Skeletal muscle satellite cell (primary cell): ENCODE measurements around the gene EDC4.
A peak's percentile ranks its signal among the peaks of the same experiment; 100 is the strongest.
"Not testable (repeated sequence)": the region's sequence is repeated elsewhere in the genome, so short reads cannot be mapped to it uniquely, and the experiment has no call there.

Experiments
- H3K27me3 ChIP-seq: 2 replicates; pipeline ENCODE4 v1.7.0; 2013; ENCODE audit warnings: low read length; ENCODE audit not compliant: control insufficient read depth, insufficient read depth
- H3K36me3 ChIP-seq: 2 replicates; pipeline ENCODE4 v1.7.0; 2013; ENCODE audit warnings: mild to moderate bottlenecking, control low read depth, low read length; ENCODE audit not compliant: insufficient read depth
- H3K4me1 ChIP-seq: 2 replicates; pipeline ENCODE4 v1.7.0; 2013; ENCODE audit warnings: low read length; ENCODE audit not compliant: control insufficient read depth, insufficient read depth
- H3K4me2 ChIP-seq: 2 replicates; pipeline ENCODE4 v1.7.0; 2013; ENCODE audit warnings: mild to moderate bottlenecking, low read length
- H3K4me3 ChIP-seq: 2 replicates; pipeline ENCODE4 v1.7.0; 2013; ENCODE audit warnings: low read length
- H3K9ac ChIP-seq: 2 replicates; pipeline ENCODE4 v1.7.0; 2013; ENCODE audit warnings: mild to moderate bottlenecking, low read depth, low read length, moderate library complexity
- H3K9me3 ChIP-seq: replicated peaks from 2 replicates; pipeline ENCODE4 v1.7.0; 2013; ENCODE audit warnings: mild to moderate bottlenecking, control low read depth, low read length

Gene EDC4

DNA sequence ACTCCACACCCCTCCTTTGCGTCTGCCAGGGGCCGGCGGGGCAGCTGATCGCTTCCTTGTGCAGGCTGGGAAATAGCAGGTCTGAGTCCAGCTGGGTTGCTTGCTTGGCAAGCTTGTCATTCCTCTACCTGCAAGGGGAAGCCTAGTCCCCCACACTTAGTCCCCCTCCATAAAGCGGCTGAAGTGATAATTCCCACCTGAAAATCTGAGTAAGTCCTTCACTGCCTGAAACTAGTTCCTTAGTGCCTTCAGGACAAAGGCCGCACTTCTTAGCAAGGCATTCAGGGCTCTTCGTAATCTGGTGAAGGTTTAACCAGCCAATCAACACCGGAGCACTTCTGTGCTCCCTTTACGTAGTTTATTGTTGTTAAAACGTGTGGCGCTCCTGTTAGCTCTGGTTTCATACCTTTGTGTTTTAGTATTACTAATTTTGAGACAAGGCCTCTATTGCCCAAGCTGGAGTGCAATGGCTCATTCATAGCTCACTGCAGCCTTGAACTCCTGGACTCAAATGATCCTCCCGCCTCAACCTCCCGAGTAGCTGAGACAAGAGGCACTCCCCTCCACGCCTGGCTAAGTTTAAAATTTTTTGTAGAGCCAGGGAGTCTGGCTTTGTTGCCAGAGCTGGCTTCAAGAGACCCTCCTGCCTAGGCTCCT lies 21.0 kb downstream of the EDC4 start:
- Histone ChIP-seq H3K4me2 (peak overlapping the region; percentile 81), H3K4me1 (peaks cover 12% of the 10 kb centered on the region), H3K36me3 (no peaks in the 10 kb centered on the region), H3K27me3 (no peaks in the 10 kb centered on the region), H3K9me3 (no peaks in the 10 kb centered on the region), H3K9ac (peak overlapping the region; percentile 99), H3K4me3 (peak overlapping the region; percentile 96)

DNA sequence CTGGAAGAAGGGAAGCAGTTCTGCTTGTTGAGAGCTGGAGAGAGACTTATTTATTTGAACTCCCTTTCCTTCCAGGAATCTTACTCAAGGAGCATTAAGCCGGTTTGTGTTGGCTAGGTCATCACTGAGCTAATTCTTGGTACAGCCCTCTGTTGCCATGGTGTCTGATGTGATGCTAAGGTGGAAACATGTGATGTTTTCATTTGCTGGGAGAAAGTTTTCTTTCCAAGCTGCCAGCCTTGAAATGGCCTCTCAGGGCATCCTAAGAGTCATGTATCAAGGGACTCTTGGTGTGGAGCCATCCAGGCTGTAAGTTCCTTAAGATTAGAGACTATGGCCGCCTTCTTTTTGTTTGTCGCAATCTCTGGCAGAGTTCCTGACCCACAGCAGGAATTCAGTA lies 24.4 kb downstream of the EDC4 start:
- H3K9ac ChIP-seq: no peak overlapping the region
- H3K4me2 ChIP-seq: no peak overlapping the region
- no peaks in the 10 kb centered on the region for H3K36me3 ChIP-seq
- H3K4me1 ChIP-seq: peaks cover 12% of the 10 kb centered on the region
- no peaks in the 10 kb centered on the region for H3K9me3 ChIP-seq
- H3K4me3 ChIP-seq: no peak overlapping the region
- no peaks in the 10 kb centered on the region for H3K27me3 ChIP-seq

DNA sequence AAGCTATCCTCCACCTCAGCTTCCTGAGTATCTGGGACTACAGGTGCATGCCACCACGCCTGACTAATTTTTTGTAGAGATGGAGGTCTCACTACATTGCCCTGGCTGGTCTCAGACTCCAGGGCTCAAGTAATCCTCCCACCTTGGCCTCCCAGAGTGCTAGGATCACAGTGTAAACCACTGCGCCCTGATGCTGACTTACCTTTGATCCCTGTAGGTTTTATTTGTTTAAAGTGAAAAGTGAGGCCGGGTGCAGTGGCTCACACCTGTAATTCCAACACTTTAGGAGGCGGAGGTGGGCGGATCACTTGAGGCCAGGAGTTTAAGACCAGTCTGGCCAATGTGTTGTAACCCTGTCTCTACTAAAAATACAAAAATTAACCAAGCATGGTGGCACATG lies 28.9 kb downstream of the EDC4 start:
- Histone ChIP-seq H3K4me3 (no peak overlapping the region), H3K27me3 (no peaks in the 10 kb centered on the region), H3K4me1 (no peaks in the 10 kb centered on the region), H3K9me3 (no peaks in the 10 kb centered on the region), H3K36me3 (no peaks in the 10 kb centered on the region), H3K9ac (no peak overlapping the region), H3K4me2 (no peak overlapping the region)

DNA sequence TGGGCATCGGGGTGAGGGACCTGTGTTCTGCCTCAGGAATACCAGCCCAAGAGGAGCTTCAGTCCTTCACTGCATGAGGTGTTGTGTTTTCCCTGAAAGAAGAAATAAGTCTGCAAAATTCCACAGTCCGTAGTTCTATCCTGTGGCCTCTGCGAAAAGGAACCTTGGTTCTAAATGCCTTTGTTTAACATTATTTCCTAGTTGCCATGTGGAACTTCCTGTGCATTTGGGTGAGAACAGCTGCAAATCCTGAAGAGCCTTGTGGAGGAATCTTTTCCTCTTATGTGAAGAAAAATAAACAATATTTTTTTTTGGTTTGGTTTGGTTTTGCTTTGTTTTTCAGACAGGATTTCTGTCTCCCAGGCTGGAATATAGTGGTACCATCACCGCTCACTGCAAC lies 30.0 kb downstream of the EDC4 start:
- no peaks in the 10 kb centered on the region for H3K27me3 ChIP-seq
- H3K9me3 ChIP-seq: no peaks in the 10 kb centered on the region
- H3K4me3 ChIP-seq: no peak overlapping the region
- no peak overlapping the region for H3K4me2 ChIP-seq
- no peaks in the 10 kb centered on the region for H3K36me3 ChIP-seq
- no peaks in the 10 kb centered on the region for H3K4me1 ChIP-seq
- H3K9ac ChIP-seq: no peak overlapping the region

DNA sequence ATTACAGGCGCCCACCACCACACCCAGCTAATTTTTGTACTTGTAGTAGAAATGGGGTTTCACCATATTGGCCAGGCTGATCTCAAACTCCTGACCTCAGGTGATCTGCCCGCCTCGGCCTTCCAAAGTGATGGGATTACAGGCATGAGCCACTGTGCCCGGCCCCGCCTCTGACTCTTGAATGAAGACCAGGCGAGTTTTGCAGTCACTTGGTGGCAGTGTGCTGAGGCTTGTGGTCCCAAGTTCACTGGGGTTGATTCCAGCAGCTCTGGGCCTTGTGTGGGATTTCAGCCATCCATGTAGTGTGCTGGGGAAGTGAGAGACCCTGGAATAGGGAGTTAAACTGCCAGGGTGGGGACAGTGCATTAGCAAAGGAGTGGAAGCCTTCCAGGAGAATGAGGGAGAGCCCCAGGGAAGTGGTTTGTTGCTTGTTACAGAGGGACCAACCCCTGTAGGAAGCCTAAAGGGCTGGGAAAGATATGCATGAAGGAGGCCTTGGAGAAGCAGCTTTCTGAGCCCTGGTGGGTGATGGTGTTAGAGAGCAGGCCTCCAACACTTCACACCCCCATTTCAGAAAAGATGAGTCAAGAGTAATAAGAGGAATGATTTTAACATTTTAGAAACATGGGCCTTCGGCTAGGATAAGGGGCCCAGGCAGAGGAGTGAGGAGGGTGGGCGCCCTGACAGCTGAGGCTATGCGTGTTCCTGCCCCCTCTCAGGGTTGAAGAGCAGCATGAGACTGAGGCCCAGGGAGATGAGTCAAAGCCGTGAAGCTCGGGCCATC lies 34.7 kb downstream of the EDC4 start:
- peaks cover 14% of the 10 kb centered on the region for H3K36me3 ChIP-seq

DNA sequence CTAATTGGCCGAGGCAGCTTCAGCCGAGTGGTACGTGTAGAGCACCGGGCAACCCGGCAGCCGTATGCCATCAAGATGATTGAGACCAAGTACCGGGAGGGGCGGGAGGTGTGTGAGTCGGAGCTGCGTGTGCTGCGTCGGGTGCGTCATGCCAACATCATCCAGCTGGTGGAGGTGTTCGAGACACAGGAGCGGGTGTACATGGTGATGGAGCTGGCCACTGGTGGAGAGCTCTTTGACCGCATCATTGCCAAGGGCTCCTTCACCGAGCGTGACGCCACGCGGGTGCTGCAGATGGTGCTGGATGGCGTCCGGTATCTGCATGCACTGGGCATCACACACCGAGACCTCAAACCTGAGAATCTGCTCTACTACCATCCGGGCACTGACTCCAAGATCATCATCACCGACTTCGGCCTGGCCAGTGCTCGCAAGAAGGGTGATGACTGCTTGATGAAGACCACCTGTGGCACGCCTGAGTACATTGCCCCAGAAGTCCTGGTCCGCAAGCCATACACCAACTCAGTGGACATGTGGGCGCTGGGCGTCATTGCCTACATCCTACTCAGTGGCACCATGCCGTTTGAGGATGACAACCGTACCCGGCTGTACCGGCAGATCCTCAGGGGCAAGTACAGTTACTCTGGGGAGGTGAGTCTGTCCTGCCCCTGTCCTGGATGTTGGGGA lies 36.3 kb downstream of the EDC4 start:
- Histone ChIP-seq H3K36me3 (peaks cover 14% of the 10 kb centered on the region), H3K9me3 (no peaks in the 10 kb centered on the region), H3K4me2 (no peak overlapping the region), H3K4me1 (no peaks in the 10 kb centered on the region), H3K27me3 (no peaks in the 10 kb centered on the region), H3K4me3 (no peak overlapping the region), H3K9ac (no peak overlapping the region)

More for the DNA sequence above, 34.7 kb downstream of the EDC4 start:
- Histone ChIP-seq H3K4me2 (no peak overlapping the region), H3K4me1 (no peaks in the 10 kb centered on the region), H3K9me3 (no peaks in the 10 kb centered on the region), H3K4me3 (no peak overlapping the region), H3K27me3 (no peaks in the 10 kb centered on the region), H3K9ac (no peak overlapping the region)

DNA sequence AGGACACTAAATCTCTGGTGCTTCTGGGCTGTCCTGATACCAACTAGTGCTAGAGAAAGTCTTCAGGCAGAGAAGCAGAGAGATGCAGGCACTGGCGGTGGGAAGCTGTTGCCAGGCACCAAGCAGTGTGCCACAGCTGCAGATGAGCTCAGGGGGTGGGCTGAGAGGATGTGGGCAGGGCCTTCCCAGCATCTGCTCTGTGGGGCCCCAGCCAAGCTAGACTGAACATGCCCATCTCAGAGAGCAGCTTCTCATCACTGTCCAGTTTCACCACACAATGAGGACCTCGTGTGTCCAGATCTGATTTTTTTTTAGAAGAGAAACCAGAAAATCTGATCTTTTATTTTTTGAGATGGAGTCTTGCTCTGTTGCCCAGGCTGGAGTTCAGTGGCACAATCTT lies 37.3 kb downstream of the EDC4 start:
- Histone ChIP-seq H3K36me3 (peaks cover 14% of the 10 kb centered on the region), H3K27me3 (no peaks in the 10 kb centered on the region), H3K4me1 (no peaks in the 10 kb centered on the region), H3K9ac (no peak overlapping the region), H3K4me3 (no peak overlapping the region), H3K9me3 (no peaks in the 10 kb centered on the region), H3K4me2 (no peak overlapping the region)

GRCh38 chr16:67914758-67915495 lies 42.1 kb downstream of the EDC4 start:
- Histone ChIP-seq H3K9ac (no peak overlapping the region), H3K36me3 (peaks cover 13% of the 10 kb centered on the region), H3K4me2 (no peak overlapping the region), H3K27me3 (no peaks in the 10 kb centered on the region), H3K9me3 (no peaks in the 10 kb centered on the region), H3K4me3 (no peak overlapping the region), H3K4me1 (peaks cover 17% of the 10 kb centered on the region)

DNA sequence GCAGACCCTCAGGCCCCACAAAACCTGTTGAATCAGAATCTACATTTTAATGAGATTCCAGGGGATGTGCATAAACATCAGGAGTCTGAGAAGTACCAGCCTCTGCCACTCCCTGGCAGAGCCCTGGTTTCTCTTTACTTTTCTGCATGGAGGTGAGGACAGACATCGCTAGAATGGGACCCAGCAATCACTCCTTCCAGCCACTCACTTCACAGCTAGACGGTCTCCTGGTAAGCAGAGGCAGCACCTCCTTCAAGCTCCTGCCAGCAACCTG lies 42.6 kb downstream of the EDC4 start:
- Histone ChIP-seq H3K4me1 (peaks cover 17% of the 10 kb centered on the region), H3K36me3 (peaks cover 13% of the 10 kb centered on the region)

DNA sequence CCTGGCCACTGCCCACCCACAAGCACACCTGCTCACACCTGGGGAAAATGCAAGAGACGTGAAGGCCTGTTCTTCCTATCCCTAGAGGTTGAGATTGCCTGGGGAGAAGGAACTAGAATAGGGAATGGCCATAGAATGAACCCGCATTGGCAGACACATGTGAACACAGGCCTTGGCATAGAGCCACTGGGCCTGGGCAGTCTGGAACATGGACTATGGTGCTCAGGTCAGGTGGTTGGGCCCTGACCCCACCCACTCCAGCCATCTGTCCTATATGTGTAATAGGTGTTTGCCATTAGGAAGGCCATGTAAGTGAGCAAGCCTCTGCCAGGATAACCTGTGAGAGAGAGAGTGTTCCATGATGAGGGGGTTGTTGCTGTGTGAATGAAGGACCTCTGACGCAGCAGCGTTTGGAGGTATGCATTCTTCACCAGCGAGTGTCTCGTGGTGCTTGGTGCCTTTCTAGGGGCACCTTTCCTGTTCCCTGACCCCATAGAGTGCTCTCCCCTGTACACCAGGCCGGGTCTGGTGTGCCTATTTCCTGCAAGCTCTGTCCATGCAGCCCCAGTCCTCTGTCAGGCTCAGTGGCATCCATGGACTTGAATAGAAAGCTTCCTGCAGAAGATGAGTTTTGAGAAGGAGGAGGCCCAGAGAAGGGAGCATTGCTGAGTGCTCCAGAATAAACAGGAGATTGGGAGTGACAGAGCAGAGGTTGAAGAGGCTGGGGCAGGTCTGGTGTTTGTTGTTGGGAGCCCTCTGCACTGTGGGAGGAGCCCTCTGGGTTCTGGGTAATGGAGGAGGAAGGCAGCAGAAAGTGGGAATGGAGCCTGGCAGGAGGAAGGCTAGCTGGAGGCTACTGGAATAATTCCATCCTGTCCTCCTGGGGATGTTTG lies 43.2 kb downstream of the EDC4 start:
- Histone ChIP-seq H3K4me2 (no peak overlapping the region), H3K9ac (no peak overlapping the region), H3K4me1 (peaks cover 17% of the 10 kb centered on the region), H3K9me3 (no peaks in the 10 kb centered on the region), H3K36me3 (peaks cover 13% of the 10 kb centered on the region), H3K27me3 (no peaks in the 10 kb centered on the region), H3K4me3 (no peak overlapping the region)

More for the DNA sequence above, 42.6 kb downstream of the EDC4 start:
- not testable (repeated sequence) for H3K27me3 ChIP-seq, H3K4me3 ChIP-seq, H3K9me3 ChIP-seq, H3K4me2 ChIP-seq, H3K9ac ChIP-seq
